HEK293 (cell line): ENCODE data around the gene PLEKHM1.

ENCODE experiments used
- CTCF ChIA-PET: fragments of 350-600 bp; formaldehyde crosslinking; extraction: SDS; loops from one replicate; lab custom pipeline; 2021; ENCODE audit warnings: antibody characterized with exemption; lab: Yijun Ruan, JAX
- POLR2A ChIA-PET: fragments of 300-600 bp; formaldehyde crosslinking; extraction: SDS; loops from one replicate; lab custom pipeline; 2020; ENCODE audit warnings: antibody characterized with exemption, inconsistent platforms; lab: Yijun Ruan, JAX
- H3K27ac ChIP-seq: fragments of 200-500 bp; sonication (Bioruptor generic); 2 replicates; pipeline ENCODE4 v1.5.1; 2014; ENCODE audit warnings: low read depth, low read length, control low read depth, inconsistent platforms; ENCODE audit errors: extremely low read depth
- H3K36me3 ChIP-seq, 2 experiments: fragments of 200-500 bp in 1 of 2; sonication (Bioruptor generic) in 1 of 2; 1 replicate in 1 of 2; 2 replicates in 1 of 2; pipeline ENCODE4 v1.5.1; 2014 to 2017; ENCODE audit warnings: inconsistent platforms in 2 of 2, low read length in 2 of 2; ENCODE audit not compliant: control insufficient read depth in 2 of 2, insufficient read depth in 1 of 2
- H3K4me1 ChIP-seq: fragments of 200-500 bp; sonication (Bioruptor generic); 2 replicates; pipeline ENCODE4 v1.5.1; 2014; ENCODE audit warnings: mild to moderate bottlenecking, low read length, inconsistent platforms; ENCODE audit not compliant: control insufficient read depth, insufficient read depth
- H3K4me3 ChIP-seq: 2 replicates; pipeline ENCODE4 v1.5.1; 2011; ENCODE audit warnings: low read depth, mild to moderate bottlenecking, control low read depth, low read length, moderate library complexity
- H3K9me3 ChIP-seq: fragments of 200-500 bp; sonication (Bioruptor generic); 2 replicates; pipeline ENCODE4 v1.5.1; 2014; ENCODE audit warnings: low read depth, low read length, inconsistent platforms; ENCODE audit not compliant: control insufficient read depth, insufficient read depth
- BCL11B ChIP-seq: fragments of 450-650 bp; formaldehyde crosslinking; IDR thresholded peaks from 2 replicates; pipeline ENCODE4 v1.5.1; 2016; ENCODE audit warnings: low read depth, missing biosample characterization, missing genetic modification characterization
- GFI1B ChIP-seq: fragments of 450-650 bp; formaldehyde crosslinking; IDR thresholded peaks from 2 replicates; pipeline ENCODE4 v1.5.1; 2016; ENCODE audit warnings: missing biosample characterization, missing genetic modification characterization
- IKZF3 ChIP-seq: fragments of 450-650 bp; IDR thresholded peaks from 2 replicates; pipeline ENCODE4 v1.5.0; 2018; ENCODE audit warnings: missing biosample characterization, mild to moderate bottlenecking, missing genetic modification characterization, moderate library complexity
- KLF1 ChIP-seq: fragments of 450-650 bp; formaldehyde crosslinking; IDR thresholded peaks from 2 replicates; pipeline ENCODE4 v1.5.1; 2016; ENCODE audit warnings: missing biosample characterization, missing genetic modification characterization
- SALL2 ChIP-seq: fragments of 450-650 bp; formaldehyde crosslinking; IDR thresholded peaks from 2 replicates; pipeline ENCODE4 v1.5.0; 2017; ENCODE audit warnings: missing biosample characterization, mild to moderate bottlenecking, missing genetic modification characterization, borderline replicate concordance
- ZBTB21 ChIP-seq: fragments of 450-650 bp; formaldehyde crosslinking; IDR thresholded peaks from 2 replicates; pipeline ENCODE4 v1.5.1; 2017; ENCODE audit warnings: missing biosample characterization, missing genetic modification characterization
- ZEB2 ChIP-seq: fragments of 450-650 bp; formaldehyde crosslinking; IDR thresholded peaks from 2 replicates; pipeline ENCODE4 v1.5.1; 2016; ENCODE audit warnings: missing biosample characterization, missing genetic modification characterization
- ZFP69B ChIP-seq: fragments of 450-650 bp; formaldehyde crosslinking; IDR thresholded peaks from 2 replicates; pipeline ENCODE4 v1.5.1; 2016; ENCODE audit warnings: missing biosample characterization, missing genetic modification characterization
- ZNF121 ChIP-seq: fragments of 450-650 bp; formaldehyde crosslinking; IDR thresholded peaks from 2 replicates; pipeline ENCODE4 v1.5.1; 2016; ENCODE audit warnings: missing biosample characterization, missing genetic modification characterization
- ZNF324 ChIP-seq: fragments of 450-650 bp; formaldehyde crosslinking; IDR thresholded peaks from 2 replicates; pipeline ENCODE4 v1.5.1; 2016; ENCODE audit warnings: missing biosample characterization, missing genetic modification characterization
- ZNF366 ChIP-seq: fragments of 450-650 bp; formaldehyde crosslinking; conservative IDR thresholded peaks from 2 replicates; pipeline ENCODE4 v1.5.1; 2016; ENCODE audit warnings: missing biosample characterization, missing genetic modification characterization
- ZNF473 ChIP-seq: fragments of 450-650 bp; formaldehyde crosslinking; IDR thresholded peaks from 2 replicates; pipeline ENCODE4 v1.5.1; 2017; ENCODE audit warnings: missing biosample characterization, missing genetic modification characterization
- ZNF529 ChIP-seq: fragments of 450-650 bp; formaldehyde crosslinking; IDR thresholded peaks from 2 replicates; pipeline ENCODE4 v1.5.1; 2017; ENCODE audit warnings: missing genetic modification characterization, missing biosample characterization; ENCODE audit not compliant: insufficient replicate concordance
- ZNF544 ChIP-seq: fragments of 450-650 bp; formaldehyde crosslinking; IDR thresholded peaks from 2 replicates; pipeline ENCODE4 v1.5.0; 2017; ENCODE audit warnings: missing biosample characterization, missing genetic modification characterization
- ZNF561 ChIP-seq: fragments of 450-650 bp; IDR thresholded peaks from 2 replicates; pipeline ENCODE4 v1.5.1; 2018; ENCODE audit warnings: missing biosample characterization, missing genetic modification characterization, borderline replicate concordance
- ZNF585B ChIP-seq: fragments of 450-650 bp; formaldehyde crosslinking; IDR thresholded peaks from 2 replicates; pipeline ENCODE4 v1.5.1; 2016; ENCODE audit warnings: missing biosample characterization, missing genetic modification characterization
- ZNF596 ChIP-seq: fragments of 450-650 bp; IDR thresholded peaks from 2 replicates; pipeline ENCODE4 v1.5.0; 2018; ENCODE audit warnings: missing biosample characterization, mild to moderate bottlenecking, missing genetic modification characterization, moderate library complexity
- ZNF600 ChIP-seq: fragments of 450-650 bp; formaldehyde crosslinking; IDR thresholded peaks from 2 replicates; pipeline ENCODE4 v1.5.1; 2016; ENCODE audit warnings: missing biosample characterization, missing genetic modification characterization
- ZNF610 ChIP-seq: fragments of 450-650 bp; formaldehyde crosslinking; IDR thresholded peaks from 2 replicates; pipeline ENCODE4 v1.5.1; 2016; ENCODE audit warnings: missing biosample characterization, missing genetic modification characterization, borderline replicate concordance
- ZNF677 ChIP-seq: fragments of 450-650 bp; IDR thresholded peaks from 2 replicates; pipeline ENCODE4 v1.5.0; 2018; ENCODE audit warnings: missing biosample characterization, mild to moderate bottlenecking, missing genetic modification characterization, moderate library complexity
- ZNF768 ChIP-seq: fragments of 450-650 bp; formaldehyde crosslinking; IDR thresholded peaks from 2 replicates; pipeline ENCODE4 v1.5.1; 2018; ENCODE audit warnings: missing biosample characterization, mild to moderate bottlenecking, missing genetic modification characterization
- ZSCAN30 ChIP-seq: fragments of 450-650 bp; IDR thresholded peaks from 2 replicates; pipeline ENCODE4 v1.5.1; 2018; ENCODE audit warnings: missing biosample characterization, mild to moderate bottlenecking, missing genetic modification characterization, moderate library complexity
- TF ChIP-seq, protein P1 (sequence below): fragments of 450-650 bp; formaldehyde crosslinking; IDR thresholded peaks from 2 replicates; pipeline ENCODE4 v1.5.1; 2016; ENCODE audit warnings: missing biosample characterization, missing genetic modification characterization
- TF ChIP-seq, protein P2 (sequence below): fragments of 450-650 bp; formaldehyde crosslinking; IDR thresholded peaks from 2 replicates; pipeline ENCODE4 v1.5.1; 2016; ENCODE audit warnings: missing biosample characterization, missing genetic modification characterization
- TF ChIP-seq, protein P3 (sequence below): sonication (generic); formaldehyde crosslinking; IDR thresholded peaks from 2 replicates; pipeline ENCODE4 v1.8.1; 2022; ENCODE audit warnings: mild to moderate bottlenecking, moderate library complexity, missing genetic modification reagents
- TF ChIP-seq, protein P4 (sequence below): fragments of 450-650 bp; formaldehyde crosslinking; IDR thresholded peaks from 2 replicates; pipeline ENCODE4 v1.5.1; 2016; ENCODE audit warnings: missing biosample characterization, missing genetic modification characterization
- TF ChIP-seq, protein P5 (sequence below): fragments of 450-650 bp; IDR thresholded peaks from 2 replicates; pipeline ENCODE4 v1.5.1; 2018; ENCODE audit warnings: missing biosample characterization, missing genetic modification characterization

PLEKHM1 gene

DNA sequence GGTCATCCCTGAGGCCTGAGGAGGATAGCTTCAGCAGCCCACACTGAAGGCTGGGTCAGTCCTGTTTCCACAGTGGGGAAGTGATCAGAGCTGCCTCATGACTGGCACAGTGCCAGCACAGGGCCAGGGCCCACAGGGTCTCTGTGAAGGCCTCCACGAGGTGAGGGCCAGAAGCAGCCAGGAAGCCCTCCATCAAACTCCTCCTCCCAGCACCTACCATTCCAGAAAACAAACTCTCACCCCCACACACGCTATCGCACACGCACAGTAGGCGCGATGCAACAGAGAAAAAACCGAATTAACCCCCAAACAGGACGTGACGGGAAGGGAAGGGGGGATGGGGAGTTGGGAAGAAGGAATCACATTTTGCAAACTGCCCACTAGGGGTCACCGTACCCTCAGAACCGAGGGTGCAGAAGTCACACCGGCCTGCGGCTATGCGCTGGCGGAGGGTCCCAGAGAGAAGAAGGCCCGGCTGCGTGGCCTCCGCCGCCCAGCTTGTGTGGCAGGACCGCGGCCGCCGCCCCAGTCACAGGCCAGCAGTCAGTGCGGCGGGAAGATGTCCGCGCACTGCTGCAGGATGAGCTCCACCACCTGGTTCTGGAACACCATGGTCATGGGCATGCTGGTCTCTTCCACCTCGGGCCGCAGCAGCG lies 95.5 kb downstream of the PLEKHM1 start:
- Histone ChIP-seq H3K27ac (no peak overlapping the region), H3K4me1 (no peaks in the 10 kb centered on the region), H3K9me3 (no peaks in the 10 kb centered on the region), H3K36me3 (peaks cover 0 to 49% of the 10 kb centered on the region in 2 experiments; a peak in 1 of 3 replicates), H3K4me3 (no peak overlapping the region)
- ChIA-PET POLR2A (interaction anchor here (1.2 kb wide), 1 partner anchor 30 kb away, joined by 3 read pairs; no protein-coding TSS in a partner anchor), CTCF (interaction anchor here (0.6 to 20.6 kb wide), 14 partner anchors 9 to 233 kb away, joined by 3 to 357 read pairs (median 3); no protein-coding TSS in a partner anchor)
- TF ChIP-seq ZNF768 (no peak), ZNF121 (tag by site-specific recombination) (no peak), BCL11B (peak; percentile 49; the same call in 1 of the 2 replicates), ZNF561 (tag by site-specific recombination) (no peak), ZNF596 (tag by site-specific recombination) (no peak), ZSCAN30 (tag by site-specific recombination) (0 out of 2 replicates have a peak, but pooled peaks have one; percentile 54), ZNF324 (tag by site-specific recombination) (0 out of 2 replicates have a peak, but pooled peaks have one; percentile 40), ZNF473 (tag by site-specific recombination) (no peak), ZNF366 (tag by site-specific recombination) (0 out of 2 replicates have a peak, but pooled peaks have one; percentile 37), SALL2 (no peak), ZNF585B (tag by site-specific recombination) (no peak), ZNF544 (tag by site-specific recombination) (0 out of 2 replicates have a peak, but pooled peaks have one; percentile 38), KLF1 (tag by site-specific recombination) (no peak), ZNF677 (no peak), ZFP69B (tag by site-specific recombination) (peak; percentile 50; the same call in 1 of the 2 replicates), ZNF600 (tag by site-specific recombination) (peak; percentile 81), IKZF3 (tag by site-specific recombination) (peak; percentile 44; the same call in 1 of the 2 replicates), ZEB2 (0 out of 2 replicates have a peak, but pooled peaks have one; percentile 25), GFI1B (no peak), ZBTB21 (no peak), ZNF610 (tag by site-specific recombination) (0 out of 2 replicates have a peak, but pooled peaks have one; percentile 64), ZNF529 (no peak)
- TF ChIP-seq, protein P1, sequence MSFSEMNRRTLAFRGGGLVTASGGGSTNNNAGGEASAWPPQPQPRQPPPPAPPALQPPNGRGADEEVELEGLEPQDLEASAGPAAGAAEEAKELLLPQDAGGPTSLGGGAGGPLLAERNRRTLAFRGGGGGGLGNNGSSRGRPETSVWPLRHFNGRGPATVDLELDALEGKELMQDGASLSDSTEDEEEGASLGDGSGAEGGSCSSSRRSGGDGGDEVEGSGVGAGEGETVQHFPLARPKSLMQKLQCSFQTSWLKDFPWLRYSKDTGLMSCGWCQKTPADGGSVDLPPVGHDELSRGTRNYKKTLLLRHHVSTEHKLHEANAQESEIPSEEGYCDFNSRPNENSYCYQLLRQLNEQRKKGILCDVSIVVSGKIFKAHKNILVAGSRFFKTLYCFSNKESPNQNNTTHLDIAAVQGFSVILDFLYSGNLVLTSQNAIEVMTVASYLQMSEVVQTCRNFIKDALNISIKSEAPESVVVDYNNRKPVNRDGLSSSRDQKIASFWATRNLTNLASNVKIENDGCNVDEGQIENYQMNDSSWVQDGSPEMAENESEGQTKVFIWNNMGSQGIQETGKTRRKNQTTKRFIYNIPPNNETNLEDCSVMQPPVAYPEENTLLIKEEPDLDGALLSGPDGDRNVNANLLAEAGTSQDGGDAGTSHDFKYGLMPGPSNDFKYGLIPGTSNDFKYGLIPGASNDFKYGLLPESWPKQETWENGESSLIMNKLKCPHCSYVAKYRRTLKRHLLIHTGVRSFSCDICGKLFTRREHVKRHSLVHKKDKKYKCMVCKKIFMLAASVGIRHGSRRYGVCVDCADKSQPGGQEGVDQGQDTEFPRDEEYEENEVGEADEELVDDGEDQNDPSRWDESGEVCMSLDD: no peak
- TF ChIP-seq, protein P2, sequence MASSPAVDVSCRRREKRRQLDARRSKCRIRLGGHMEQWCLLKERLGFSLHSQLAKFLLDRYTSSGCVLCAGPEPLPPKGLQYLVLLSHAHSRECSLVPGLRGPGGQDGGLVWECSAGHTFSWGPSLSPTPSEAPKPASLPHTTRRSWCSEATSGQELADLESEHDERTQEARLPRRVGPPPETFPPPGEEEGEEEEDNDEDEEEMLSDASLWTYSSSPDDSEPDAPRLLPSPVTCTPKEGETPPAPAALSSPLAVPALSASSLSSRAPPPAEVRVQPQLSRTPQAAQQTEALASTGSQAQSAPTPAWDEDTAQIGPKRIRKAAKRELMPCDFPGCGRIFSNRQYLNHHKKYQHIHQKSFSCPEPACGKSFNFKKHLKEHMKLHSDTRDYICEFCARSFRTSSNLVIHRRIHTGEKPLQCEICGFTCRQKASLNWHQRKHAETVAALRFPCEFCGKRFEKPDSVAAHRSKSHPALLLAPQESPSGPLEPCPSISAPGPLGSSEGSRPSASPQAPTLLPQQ (tag by site-specific recombination): peak; percentile 69; the same call in 1 of the 2 replicates
- TF ChIP-seq, protein P3, sequence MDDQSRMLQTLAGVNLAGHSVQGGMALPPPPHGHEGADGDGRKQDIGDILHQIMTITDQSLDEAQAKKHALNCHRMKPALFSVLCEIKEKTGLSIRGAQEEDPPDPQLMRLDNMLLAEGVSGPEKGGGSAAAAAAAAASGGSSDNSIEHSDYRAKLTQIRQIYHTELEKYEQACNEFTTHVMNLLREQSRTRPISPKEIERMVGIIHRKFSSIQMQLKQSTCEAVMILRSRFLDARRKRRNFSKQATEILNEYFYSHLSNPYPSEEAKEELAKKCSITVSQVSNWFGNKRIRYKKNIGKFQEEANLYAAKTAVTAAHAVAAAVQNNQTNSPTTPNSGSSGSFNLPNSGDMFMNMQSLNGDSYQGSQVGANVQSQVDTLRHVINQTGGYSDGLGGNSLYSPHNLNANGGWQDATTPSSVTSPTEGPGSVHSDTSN (CRISPR knock-in tag): no peak
- TF ChIP-seq, protein P4, sequence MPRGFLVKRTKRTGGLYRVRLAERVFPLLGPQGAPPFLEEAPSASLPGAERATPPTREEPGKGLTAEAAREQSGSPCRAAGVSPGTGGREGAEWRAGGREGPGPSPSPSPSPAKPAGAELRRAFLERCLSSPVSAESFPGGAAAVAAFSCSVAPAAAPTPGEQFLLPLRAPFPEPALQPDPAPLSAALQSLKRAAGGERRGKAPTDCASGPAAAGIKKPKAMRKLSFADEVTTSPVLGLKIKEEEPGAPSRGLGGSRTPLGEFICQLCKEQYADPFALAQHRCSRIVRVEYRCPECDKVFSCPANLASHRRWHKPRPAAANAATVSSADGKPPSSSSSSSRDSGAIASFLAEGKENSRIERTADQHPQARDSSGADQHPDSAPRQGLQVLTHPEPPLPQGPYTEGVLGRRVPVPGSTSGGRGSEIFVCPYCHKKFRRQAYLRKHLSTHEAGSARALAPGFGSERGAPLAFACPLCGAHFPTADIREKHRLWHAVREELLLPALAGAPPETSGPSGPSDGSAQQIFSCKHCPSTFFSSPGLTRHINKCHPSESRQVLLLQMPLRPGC (tag by site-specific recombination): no peak
- TF ChIP-seq, protein P5, sequence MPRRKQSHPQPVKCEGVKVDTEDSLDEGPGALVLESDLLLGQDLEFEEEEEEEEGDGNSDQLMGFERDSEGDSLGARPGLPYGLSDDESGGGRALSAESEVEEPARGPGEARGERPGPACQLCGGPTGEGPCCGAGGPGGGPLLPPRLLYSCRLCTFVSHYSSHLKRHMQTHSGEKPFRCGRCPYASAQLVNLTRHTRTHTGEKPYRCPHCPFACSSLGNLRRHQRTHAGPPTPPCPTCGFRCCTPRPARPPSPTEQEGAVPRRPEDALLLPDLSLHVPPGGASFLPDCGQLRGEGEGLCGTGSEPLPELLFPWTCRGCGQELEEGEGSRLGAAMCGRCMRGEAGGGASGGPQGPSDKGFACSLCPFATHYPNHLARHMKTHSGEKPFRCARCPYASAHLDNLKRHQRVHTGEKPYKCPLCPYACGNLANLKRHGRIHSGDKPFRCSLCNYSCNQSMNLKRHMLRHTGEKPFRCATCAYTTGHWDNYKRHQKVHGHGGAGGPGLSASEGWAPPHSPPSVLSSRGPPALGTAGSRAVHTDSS (tag by site-specific recombination): no peak
